Tibial nerve (tissue), 4 donors: ENCODE data around the gene MARF1. TPM values are rescaled to one million over a fixed set of nuclear protein-coding genes. Genes with fewer than 3 reads are reported as not detected.
A peak's percentile ranks its signal among the peaks of the same experiment; 100 is the strongest.
"Not testable (repeated sequence)": the region's sequence is repeated elsewhere in the genome, so short reads cannot be mapped to it uniquely, and the experiment has no call there.

Experiments
- DNase-seq, 2 donors: peaks; one replicate each; pipeline ENCODE4 v3.0.0-alpha.2; 2019; ENCODE audit warnings: low spot score in 2 of 2
- H3K27ac ChIP-seq, 4 donors: fragments of 200-600 bp; sonication (generic) in 3 of 4; one replicate each; pipeline ENCODE4 v1.5.1; 2017 to 2019; ENCODE audit warnings: mild to moderate bottlenecking in 1 of 4
- H3K27me3 ChIP-seq, 2 donors: fragments of 200-600 bp; sonication (generic) in 1 of 2; one replicate each; pipeline versions ENCODE4 v1.5.1 to v1.6.0; 2017 to 2019
- H3K36me3 ChIP-seq, 3 donors: fragments of 200-600 bp; sonication (generic); one replicate each; pipeline ENCODE4 v1.5.1; 2018 to 2019
- H3K4me1 ChIP-seq, 4 donors: fragments of 200-600 bp; sonication (generic) in 3 of 4; one replicate each; pipeline ENCODE4 v1.5.1; 2017 to 2019
- H3K4me3 ChIP-seq, 4 donors: fragments of 200-600 bp; sonication (generic) in 3 of 4; one replicate each; pipeline ENCODE4 v1.5.1; 2017 to 2019; ENCODE audit warnings: mild to moderate bottlenecking in 1 of 4, moderate library complexity in 1 of 4
- H3K9me3 ChIP-seq, 4 donors: fragments of 200-600 bp; sonication (generic) in 3 of 4; one replicate each; pipeline ENCODE4 v1.5.1; 2017 to 2019
- EP300 ChIP-seq, 2 donors: sonication (generic); formaldehyde crosslinking; IDR thresholded peaks; one replicate each; pipeline ENCODE4 v1.6.1; 2017; ENCODE audit warnings: antibody characterized with exemption in 2 of 2, mild to moderate bottlenecking in 1 of 2
- POLR2A ChIP-seq, 2 donors: fragments of 450-650 bp; IDR thresholded peaks; one replicate each; pipeline ENCODE4 v1.6.1; 2017; ENCODE audit warnings: antibody characterized with exemption in 2 of 2, mild to moderate bottlenecking in 2 of 2, moderate library complexity in 2 of 2
- WGBS, 2 donors: methylation state at CpG; one replicate each; pipeline ENCODE4 v1.1.5; 2018; 5-methylcytosine and 5-hydroxymethylcytosine counted together
- total RNA-seq, 4 donors: library from RNA; depleted of rRNA; stranded (reverse); fragments of >200 nt; gene quantifications; one replicate each; pipeline ENCODE4 v1.1.0, GENCODE V29; 2016
- TF ChIP-seq, protein P1 (sequence below), 5 experiments: fragments of 200-600 bp in 3 of 5; fragments of 450-650 bp in 2 of 5; sonication (generic) in 3 of 5; IDR thresholded peaks; one replicate each; pipeline ENCODE4 v1.5.1; 2016 to 2019; ENCODE audit warnings: antibody characterized with exemption in 5 of 5, mild to moderate bottlenecking in 3 of 5, moderate library complexity in 2 of 5

MARF1 gene
- total RNA-seq, 4 donors from 2014 or later = 44.6 to 57.5 (median 54.4) TPM

GRCh38 chr16:15578824-15579223 lies 64.1 kb downstream of the MARF1 start:
- no peak overlapping the region for H3K4me3 ChIP-seq
- peaks cover 0 to 57% (median 0%) of the 10 kb centered on the region in 3 donors for H3K36me3 ChIP-seq
- 86 to 93% methylated on average over 4 of the region's 4 CpGs for WGBS, 2 donors
- H3K4me1 ChIP-seq = no peaks in the 10 kb centered on the region
- DNase-seq = no peak
- TF ChIP-seq POLR2A (IDR thresholded peaks at IDR 0.05) (no peak), EP300 (IDR thresholded peaks at IDR 0.05) (no peak)
- TF ChIP-seq, protein P1, sequence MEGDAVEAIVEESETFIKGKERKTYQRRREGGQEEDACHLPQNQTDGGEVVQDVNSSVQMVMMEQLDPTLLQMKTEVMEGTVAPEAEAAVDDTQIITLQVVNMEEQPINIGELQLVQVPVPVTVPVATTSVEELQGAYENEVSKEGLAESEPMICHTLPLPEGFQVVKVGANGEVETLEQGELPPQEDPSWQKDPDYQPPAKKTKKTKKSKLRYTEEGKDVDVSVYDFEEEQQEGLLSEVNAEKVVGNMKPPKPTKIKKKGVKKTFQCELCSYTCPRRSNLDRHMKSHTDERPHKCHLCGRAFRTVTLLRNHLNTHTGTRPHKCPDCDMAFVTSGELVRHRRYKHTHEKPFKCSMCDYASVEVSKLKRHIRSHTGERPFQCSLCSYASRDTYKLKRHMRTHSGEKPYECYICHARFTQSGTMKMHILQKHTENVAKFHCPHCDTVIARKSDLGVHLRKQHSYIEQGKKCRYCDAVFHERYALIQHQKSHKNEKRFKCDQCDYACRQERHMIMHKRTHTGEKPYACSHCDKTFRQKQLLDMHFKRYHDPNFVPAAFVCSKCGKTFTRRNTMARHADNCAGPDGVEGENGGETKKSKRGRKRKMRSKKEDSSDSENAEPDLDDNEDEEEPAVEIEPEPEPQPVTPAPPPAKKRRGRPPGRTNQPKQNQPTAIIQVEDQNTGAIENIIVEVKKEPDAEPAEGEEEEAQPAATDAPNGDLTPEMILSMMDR (IDR thresholded peaks at IDR 0.05) = no peak
- no peaks in the 10 kb centered on the region for H3K9me3 ChIP-seq
- H3K27ac ChIP-seq = no peak overlapping the region
- no peaks in the 10 kb centered on the region for H3K27me3 ChIP-seq

DNA sequence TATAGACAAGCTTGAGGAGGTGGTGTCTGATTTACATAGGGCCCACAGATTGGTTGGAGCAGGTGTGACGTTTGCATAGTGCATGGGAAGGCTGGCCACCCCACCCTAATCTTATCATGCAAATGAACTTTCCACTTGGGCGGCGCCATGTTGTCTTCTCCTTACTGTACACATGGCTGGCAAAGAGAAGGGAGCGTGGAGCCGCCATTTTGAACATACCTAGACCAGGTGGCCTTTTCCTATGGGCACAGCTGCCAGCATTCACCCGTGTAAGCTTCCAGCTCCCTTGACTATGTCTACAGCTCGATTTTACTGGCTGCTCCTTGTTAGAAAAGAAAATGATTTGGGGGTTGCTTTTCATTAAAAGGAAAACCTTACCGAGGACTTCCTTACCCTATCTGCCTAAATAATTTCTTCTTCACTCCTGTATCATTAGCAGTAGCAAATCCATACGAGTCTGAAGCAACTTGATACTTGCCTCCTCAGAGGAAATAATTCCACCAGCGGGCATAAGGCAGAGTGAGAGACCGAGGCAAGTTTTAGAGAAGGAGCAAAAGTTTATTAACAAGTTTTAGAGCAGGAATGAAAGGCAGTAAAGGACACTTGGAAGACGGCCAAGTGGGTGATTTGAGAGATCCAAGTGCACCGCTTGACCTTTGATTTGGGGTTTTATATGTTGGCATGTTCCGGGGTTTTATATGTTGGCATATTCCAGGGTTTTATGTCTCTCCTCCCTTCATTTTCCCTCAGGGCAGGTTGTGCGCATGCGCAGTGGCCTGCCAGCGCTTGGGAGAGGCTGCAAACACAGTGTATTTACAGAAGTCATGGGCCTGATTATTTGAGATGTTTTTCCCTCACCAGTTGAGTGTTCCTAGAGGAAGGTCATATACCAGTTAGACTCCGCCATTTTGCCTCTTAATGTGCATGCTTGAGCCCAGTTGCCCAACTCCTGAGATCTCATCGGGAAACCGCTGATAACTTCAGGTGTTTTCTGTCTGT lies 65.7 kb downstream of the MARF1 start:
- Histone ChIP-seq H3K36me3 (peaks cover 0 to 42% (median 0%) of the 10 kb centered on the region in 3 donors), H3K4me3 (no peak overlapping the region), H3K27me3 (no peaks in the 10 kb centered on the region), H3K4me1 (peaks cover 0 to 7% (median 3%) of the 10 kb centered on the region in 4 donors), H3K27ac (peak overlapping the region in 1 of 4 donors; percentile 71), H3K9me3 (no peaks in the 10 kb centered on the region)
- TF ChIP-seq, protein P1 (IDR thresholded peaks at IDR 0.05) = no peak
- DNase-seq = no peak
- WGBS, 2 donors = 90% methylated on average over 20 of the region's 20 CpGs

- Histone ChIP-seq H3K9me3 (no peaks in the 10 kb centered on the region), H3K4me3 (no peak overlapping the region), H3K4me1 (peaks cover 0 to 10% (median 4%) of the 10 kb centered on the region in 4 donors), H3K27ac (peak overlapping the region in 1 of 4 donors; percentile 6), H3K27me3 (no peaks in the 10 kb centered on the region), H3K36me3 (peaks cover 0 to 25% (median 0%) of the 10 kb centered on the region in 3 donors)
- TF ChIP-seq POLR2A (IDR thresholded peaks at IDR 0.05) = no peak
- no peak for TF ChIP-seq EP300 (IDR thresholded peaks at IDR 0.05)
- TF ChIP-seq, protein P1 (IDR thresholded peaks at IDR 0.05) = no peak
- WGBS, 2 donors = 95 to 97% methylated on average over 4 of the region's 4 CpGs
- no peak for DNase-seq
These were observed 67.5 kb downstream of the MARF1 start for GRCh38 chr16:15575293-15576049.

DNA sequence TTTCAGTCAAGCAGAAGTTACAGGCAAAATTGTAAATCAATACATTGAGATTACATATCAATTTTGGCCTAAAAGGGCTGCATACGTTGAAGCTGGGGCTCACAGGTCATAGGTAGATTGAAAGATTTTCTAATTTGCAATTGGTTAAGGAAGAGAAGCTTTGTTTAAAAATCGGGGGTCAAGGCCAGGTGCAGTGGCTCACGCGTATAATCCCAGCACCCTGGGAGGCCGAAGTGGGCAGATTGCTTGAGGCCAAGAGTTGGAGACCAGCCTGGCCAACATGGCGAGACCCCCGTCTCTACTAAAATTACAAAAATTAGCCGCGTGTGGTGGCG lies 68.4 kb downstream of the MARF1 start:
- Histone ChIP-seq H3K9me3 (no peaks in the 10 kb centered on the region), H3K4me3 (no peak overlapping the region), H3K36me3 (peaks cover 0 to 30% (median 0%) of the 10 kb centered on the region in 3 donors), H3K27me3 (no peaks in the 10 kb centered on the region), H3K4me1 (peaks cover 0 to 10% (median 4%) of the 10 kb centered on the region in 4 donors), H3K27ac (no peak overlapping the region)
- 93 to 95% methylated on average over 10 of the region's 10 CpGs for WGBS, 2 donors
- no peak for DNase-seq
- TF ChIP-seq, protein P1 (IDR thresholded peaks at IDR 0.05) = no peak
- no peak for TF ChIP-seq POLR2A (IDR thresholded peaks at IDR 0.05)
- no peak for TF ChIP-seq EP300 (IDR thresholded peaks at IDR 0.05)

GRCh38 chr16:15573896-15574613 lies 68.9 kb downstream of the MARF1 start:
- H3K9me3 ChIP-seq, H3K27me3 ChIP-seq, DNase-seq, H3K4me3 ChIP-seq, H3K27ac ChIP-seq: not testable (repeated sequence)
- H3K4me1 ChIP-seq = peaks cover 0 to 10% (median 4%) of the 10 kb centered on the region in 4 donors
- peaks cover 0 to 30% (median 0%) of the 10 kb centered on the region in 3 donors for H3K36me3 ChIP-seq
- WGBS, 2 donors = 93 to 94% methylated on average over 11 of the region's 11 CpGs
